Keratinocyte (primary cell): ENCODE results near the gene LRRC52. TPM values are rescaled to one million over a fixed set of nuclear protein-coding genes. Genes with fewer than 3 reads are reported as not detected.

Experiments used
- DNase-seq: peaks from one replicate; pipeline ENCODE4 v3.0.0-alpha.2; 2011; ENCODE audit warnings: low read depth, missing footprints, low spot score
- FAIRE-seq: peaks from 2 replicates; lab custom pipeline; 2011; peaks lifted over from hg19 to GRCh38; lab: Jason Lieb, UNC
- H2AFZ ChIP-seq: 2 replicates; pipeline ENCODE4 v1.6.0; 2012; ENCODE audit warnings: low read length, control low read depth, inconsistent platforms; ENCODE audit not compliant: control insufficient read depth
- H3K27ac ChIP-seq: 2 replicates; pipeline ENCODE4 v1.5.1; 2011; ENCODE audit warnings: low read length; ENCODE audit not compliant: control insufficient read depth, insufficient read depth
- H3K27me3 ChIP-seq: 3 replicates; pipeline ENCODE4 v1.6.0; 2011; ENCODE audit warnings: low read length; ENCODE audit not compliant: control insufficient read depth, insufficient read depth; ENCODE audit errors: extremely low read depth
- H3K36me3 ChIP-seq, 2 experiments: 2 replicates in 1 of 2; 3 replicates in 1 of 2; pipeline ENCODE4 v1.5.1; 2011; ENCODE audit warnings: low read length in 2 of 2, mild to moderate bottlenecking in 1 of 2; ENCODE audit not compliant: control insufficient read depth in 2 of 2, insufficient read depth in 2 of 2; ENCODE audit errors: extremely low read depth in 1 of 2
- H3K4me1 ChIP-seq: 3 replicates; pipeline ENCODE4 v1.5.1; 2011; ENCODE audit warnings: low read length; ENCODE audit not compliant: control insufficient read depth, insufficient read depth; ENCODE audit errors: extremely low read depth
- H3K4me2 ChIP-seq: 3 replicates; pipeline ENCODE4 v1.6.0; 2011; ENCODE audit warnings: low read depth, low read length; ENCODE audit not compliant: control insufficient read depth, insufficient read depth; ENCODE audit errors: extremely low read depth
- H3K4me3 ChIP-seq, 3 experiments: fragments of 200-600 bp in 1 of 3; sonication (generic) in 1 of 3; 2 replicates in 2 of 3; 3 replicates in 1 of 3; pipeline ENCODE4 v1.5.1; 2011 to 2016; ENCODE audit warnings: low read length in 3 of 3, mild to moderate bottlenecking in 3 of 3, control low read depth in 2 of 3, inconsistent platforms in 1 of 3, low read depth in 1 of 3, mixed read lengths in 1 of 3, mixed run types in 1 of 3, moderate library complexity in 1 of 3; ENCODE audit not compliant: control insufficient read depth in 2 of 3, insufficient read depth in 2 of 3; ENCODE audit errors: extremely low read depth in 1 of 3
- H3K79me2 ChIP-seq: 2 replicates; pipeline ENCODE4 v1.6.0; 2012; ENCODE audit warnings: low read length; ENCODE audit not compliant: control insufficient read depth, insufficient read depth
- H3K9ac ChIP-seq: 3 replicates; pipeline ENCODE4 v1.6.0; 2011; ENCODE audit warnings: low read length; ENCODE audit not compliant: control insufficient read depth, insufficient read depth; ENCODE audit errors: extremely low read depth
- H3K9me1 ChIP-seq: 3 replicates; pipeline ENCODE4 v1.6.0; 2011; ENCODE audit warnings: low read length; ENCODE audit not compliant: control insufficient read depth, insufficient read depth; ENCODE audit errors: extremely low read depth
- H3K9me3 ChIP-seq: 2 replicates; pipeline ENCODE4 v1.5.1; 2012; ENCODE audit warnings: low read depth, low read length; ENCODE audit not compliant: control insufficient read depth
- H4K20me1 ChIP-seq: 3 replicates; pipeline ENCODE4 v1.6.0; 2011; ENCODE audit warnings: low read length; ENCODE audit not compliant: control insufficient read depth, insufficient read depth; ENCODE audit errors: extremely low read depth
- EZH2 ChIP-seq: IDR thresholded peaks from one replicate; pipeline ENCODE4 v1.6.1; 2012; ENCODE audit warnings: inconsistent platforms, mild to moderate bottlenecking, low read length, moderate library complexity
- dilution Hi-C: fragments of 300-500 bp; cut with MboI; formaldehyde crosslinking; loops from one replicate; pipeline ENCODE4 v1.7.0; 2020; ENCODE audit warnings: low sequenced_read_pairs; ENCODE audit not compliant: extremely low pct_ligation_motif_present
- polyA plus RNA-seq, 5 experiments: library from polyadenylated mRNA; depleted of rRNA in 3 of 5; stranded (reverse) in 3 of 5; stranded (forward) in 1 of 5; unstranded in 1 of 5; fragments of >200 nt; gene quantifications; 1 replicate in 1 of 5; 2 replicates in 3 of 5; 3 replicates in 1 of 5; pipeline versions ENCODE4 v1.2.1 to v1.2.3, GENCODE V29; 2011 to 2012; ENCODE audit warnings: missing spikeins in 2 of 5, low read depth in 1 of 5, low replicate concordance in 1 of 5
- TF ChIP-seq, protein P1 (sequence below), 3 experiments: IDR thresholded peaks in 1 of 3; conservative IDR thresholded peaks in 1 of 3; optimal IDR thresholded peaks in 1 of 3; 2 replicates in 2 of 3; 3 replicates in 1 of 3; pipeline versions ENCODE3 to v1.5.1; 2011; ENCODE audit warnings: low read length in 3 of 3, mild to moderate bottlenecking in 3 of 3, moderate library complexity in 2 of 3, control low read depth in 1 of 3, inconsistent platforms in 1 of 3; ENCODE audit not compliant: insufficient read depth in 2 of 3; ENCODE audit errors: extremely low read depth in 1 of 3

The LRRC52 gene
- polyA plus RNA-seq, 1 donor (not counting 4 experiments of a cell fraction or from before 2014, with no cell fraction given): not detected

DNA sequence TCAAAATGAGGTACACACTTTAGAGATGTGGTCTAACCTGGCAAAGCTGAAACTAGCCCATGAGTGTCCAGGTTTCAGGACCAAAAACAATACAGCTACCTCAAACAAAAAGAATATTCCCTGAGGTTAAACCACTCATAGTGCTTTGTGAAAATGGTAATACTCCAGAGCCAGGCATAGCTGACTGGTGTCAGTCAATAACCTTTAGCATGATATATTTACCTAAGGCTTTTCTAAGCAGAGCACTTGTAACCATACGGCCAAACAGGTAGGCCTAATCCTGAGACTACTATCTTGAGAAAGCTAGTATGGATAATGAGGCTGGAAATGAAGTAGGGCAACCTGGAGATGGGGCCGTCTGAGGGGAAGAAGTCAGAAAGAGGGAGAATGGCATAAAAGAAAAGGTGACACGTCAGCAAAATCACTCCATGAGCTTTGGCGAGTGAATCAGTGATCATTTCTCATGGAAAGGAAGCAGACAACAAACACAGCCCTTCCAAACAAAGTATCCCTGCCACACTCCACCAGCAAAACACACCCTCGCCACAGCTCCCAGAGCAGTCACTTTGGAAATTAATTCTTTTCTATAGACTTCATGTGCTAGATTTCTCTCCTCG is 1.7 kb upstream of the LRRC52 start:
- FAIRE-seq (no peak), DNase-seq (no peak)
- TF ChIP-seq, protein P1, sequence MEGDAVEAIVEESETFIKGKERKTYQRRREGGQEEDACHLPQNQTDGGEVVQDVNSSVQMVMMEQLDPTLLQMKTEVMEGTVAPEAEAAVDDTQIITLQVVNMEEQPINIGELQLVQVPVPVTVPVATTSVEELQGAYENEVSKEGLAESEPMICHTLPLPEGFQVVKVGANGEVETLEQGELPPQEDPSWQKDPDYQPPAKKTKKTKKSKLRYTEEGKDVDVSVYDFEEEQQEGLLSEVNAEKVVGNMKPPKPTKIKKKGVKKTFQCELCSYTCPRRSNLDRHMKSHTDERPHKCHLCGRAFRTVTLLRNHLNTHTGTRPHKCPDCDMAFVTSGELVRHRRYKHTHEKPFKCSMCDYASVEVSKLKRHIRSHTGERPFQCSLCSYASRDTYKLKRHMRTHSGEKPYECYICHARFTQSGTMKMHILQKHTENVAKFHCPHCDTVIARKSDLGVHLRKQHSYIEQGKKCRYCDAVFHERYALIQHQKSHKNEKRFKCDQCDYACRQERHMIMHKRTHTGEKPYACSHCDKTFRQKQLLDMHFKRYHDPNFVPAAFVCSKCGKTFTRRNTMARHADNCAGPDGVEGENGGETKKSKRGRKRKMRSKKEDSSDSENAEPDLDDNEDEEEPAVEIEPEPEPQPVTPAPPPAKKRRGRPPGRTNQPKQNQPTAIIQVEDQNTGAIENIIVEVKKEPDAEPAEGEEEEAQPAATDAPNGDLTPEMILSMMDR (optimal IDR thresholded peaks at IDR 0.05 in 1 of 3, IDR thresholded peaks at IDR 0.05 in 1 of 3, conservative IDR thresholded peaks at IDR 0.05 in 1 of 3; ENCODE audit: extremely low read depth in 1 of 3, insufficient read depth in 2 of 3, low read length in 3 of 3): no peak
- TF ChIP-seq EZH2: no peak
- dilution Hi-C loops: no loop called here
- Histone ChIP-seq H3K9me1 (no peaks in the 10 kb centered on the region), H3K27ac (no peak overlapping the region), H4K20me1 (no peaks in the 10 kb centered on the region), H3K9me3 (no peaks in the 10 kb centered on the region), H3K4me3 (no peak overlapping the region), H3K9ac (no peak overlapping the region), H2AFZ (no peak overlapping the region), H3K4me1 (no peaks in the 10 kb centered on the region), H3K36me3 (no peaks in the 10 kb centered on the region), H3K79me2 (no peaks in the 10 kb centered on the region), H3K4me2 (no peak overlapping the region), H3K27me3 (peaks cover 15% of the 10 kb centered on the region)

DNA sequence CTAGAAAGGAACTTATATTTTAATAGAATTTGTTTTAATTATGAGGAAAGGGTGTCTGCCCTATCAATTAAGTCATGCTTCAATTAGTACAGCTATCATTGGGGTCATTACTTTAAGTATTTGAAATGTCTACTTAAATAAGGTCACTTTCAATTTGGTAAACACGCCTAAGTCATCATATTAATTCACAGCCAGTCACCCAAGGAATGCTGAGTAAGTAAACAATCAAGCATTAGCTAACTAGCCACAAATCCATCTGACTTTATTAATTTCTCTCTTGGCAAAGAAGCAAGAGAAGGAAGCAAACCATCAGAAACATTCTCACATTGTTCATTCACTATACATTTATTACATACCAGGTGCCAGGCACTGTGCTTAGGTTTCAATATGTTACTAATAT is 1.2 kb upstream of the LRRC52 start:
- no peak overlapping the region for H3K4me3 ChIP-seq
- no peaks in the 10 kb centered on the region for H3K9me1 ChIP-seq
- no peaks in the 10 kb centered on the region for H3K79me2 ChIP-seq
- no peaks in the 10 kb centered on the region for H3K9me3 ChIP-seq
- no peak overlapping the region for H3K27ac ChIP-seq
- H3K36me3 ChIP-seq: no peaks in the 10 kb centered on the region
- H3K27me3 ChIP-seq: peaks cover 15% of the 10 kb centered on the region
- no peak overlapping the region for H3K4me2 ChIP-seq
- H3K9ac ChIP-seq: no peak overlapping the region
- no peaks in the 10 kb centered on the region for H3K4me1 ChIP-seq
- H2AFZ ChIP-seq: no peak overlapping the region
- TF ChIP-seq EZH2: no peak
- TF ChIP-seq, protein P1 (optimal IDR thresholded peaks at IDR 0.05 in 1 of 3, IDR thresholded peaks at IDR 0.05 in 1 of 3, conservative IDR thresholded peaks at IDR 0.05 in 1 of 3; ENCODE audit: extremely low read depth in 1 of 3, insufficient read depth in 2 of 3, low read length in 3 of 3): no peak
- no peak for DNase-seq
- H4K20me1 ChIP-seq: no peaks in the 10 kb centered on the region
- dilution Hi-C loops: no loop called here
- FAIRE-seq: no peak
